ENCODE results near the gene SLC8A1. TPM values are rescaled to one million over a fixed set of nuclear protein-coding genes. Genes with fewer than 3 reads are reported as not detected.

Gene SLC8A1
- total RNA-seq, 4 donors from 2014 or later, result 22.8 to 65.5 (median 42.0) TPM

GRCh38 chr2:40476436-40476835, 24.5 kb upstream of the SLC8A1 start:
- no peaks in the 10 kb centered on the region for H3K4me1 ChIP-seq
- H3K27me3 ChIP-seq, result no peaks in the 10 kb centered on the region
- no peak overlapping the region for H3K27ac ChIP-seq
- in situ Hi-C loops (cut with MboI; ENCODE audit: low pct_ligation_motif_present in 1 of 4, low pct_unique_long_range_greater_than_20kb in 1 of 4, low sequenced_read_pairs in 3 of 4) (no loop called here), intact Hi-C loops (cut with DNase I; ENCODE audit: low total_unique reads) (no loop called here)
- WGBS, 2 donors (ENCODE audit: low coverage in 1 of 2), result 57 to 77% methylated on average over 1 of the region's 1 CpG
- H3K9me3 ChIP-seq, result no peaks in the 10 kb centered on the region
- no peaks in the 10 kb centered on the region for H3K36me3 ChIP-seq
- H3K4me3 ChIP-seq, result no peak overlapping the region
- no peak for DNase-seq
- TF ChIP-seq POLR2AphosphoS5 (IDR thresholded peaks at IDR 0.05) (no peak), EP300 (IDR thresholded peaks at IDR 0.05; ENCODE audit: low read depth) (no peak), POLR2A (IDR thresholded peaks at IDR 0.05) (no peak), CTCF (IDR thresholded peaks at IDR 0.05) (no peak)

GRCh38 chr2:40474306-40474705, 22.4 kb upstream of the SLC8A1 start:
- Histone ChIP-seq H3K9me3 (no peaks in the 10 kb centered on the region), H3K36me3 (no peaks in the 10 kb centered on the region), H3K4me1 (peaks cover 0 to 5% (median 0%) of the 10 kb centered on the region in 4 donors), H3K27ac (no peak overlapping the region), H3K4me3 (no peak overlapping the region), H3K27me3 (no peaks in the 10 kb centered on the region)
- in situ Hi-C loops (cut with MboI; ENCODE audit: low pct_ligation_motif_present in 1 of 4, low pct_unique_long_range_greater_than_20kb in 1 of 4, low sequenced_read_pairs in 3 of 4), result no loop called here
- intact Hi-C loops (cut with DNase I; ENCODE audit: low total_unique reads), result no loop called here
- WGBS, 2 donors (ENCODE audit: low coverage in 1 of 2), result 60 to 71% methylated on average over 1 of the region's 1 CpG
- DNase-seq, result no peak
- no peak for TF ChIP-seq CTCF (IDR thresholded peaks at IDR 0.05)
- no peak for TF ChIP-seq EP300 (IDR thresholded peaks at IDR 0.05; ENCODE audit: low read depth)
- TF ChIP-seq POLR2A (IDR thresholded peaks at IDR 0.05), result no peak
- TF ChIP-seq POLR2AphosphoS5 (IDR thresholded peaks at IDR 0.05), result no peak

GRCh38 chr2:40471866-40472265, 20.0 kb upstream of the SLC8A1 start:
- DNase-seq, result no peak
- Histone ChIP-seq H3K36me3 (no peaks in the 10 kb centered on the region), H3K27me3 (no peaks in the 10 kb centered on the region), H3K4me1 (peaks cover 0 to 5% (median 0%) of the 10 kb centered on the region in 4 donors), H3K27ac (no peak overlapping the region), H3K4me3 (no peak overlapping the region), H3K9me3 (no peaks in the 10 kb centered on the region)
- intact Hi-C loops (cut with DNase I; ENCODE audit: low total_unique reads), result no loop called here
- WGBS, 2 donors (ENCODE audit: low coverage in 1 of 2), result 55 to 56% methylated on average over 3 of the region's 3 CpGs
- in situ Hi-C loops (cut with MboI; ENCODE audit: low pct_ligation_motif_present in 1 of 4, low pct_unique_long_range_greater_than_20kb in 1 of 4, low sequenced_read_pairs in 3 of 4), result no loop called here
- no peak for TF ChIP-seq POLR2A (IDR thresholded peaks at IDR 0.05)

- TF ChIP-seq CTCF (IDR thresholded peaks at IDR 0.05) (no peak), POLR2AphosphoS5 (IDR thresholded peaks at IDR 0.05) (no peak), EP300 (IDR thresholded peaks at IDR 0.05; ENCODE audit: low read depth) (no peak), POLR2A (IDR thresholded peaks at IDR 0.05) (no peak)
- intact Hi-C loops (cut with DNase I; ENCODE audit: low total_unique reads), result no loop called here
- H3K36me3 ChIP-seq, result no peaks in the 10 kb centered on the region
- H3K4me1 ChIP-seq, result peaks cover 0 to 5% (median 0%) of the 10 kb centered on the region in 4 donors
- H3K9me3 ChIP-seq, result no peaks in the 10 kb centered on the region
- H3K4me3 ChIP-seq, result no peak overlapping the region
- in situ Hi-C loops (cut with MboI; ENCODE audit: low pct_ligation_motif_present in 1 of 4, low pct_unique_long_range_greater_than_20kb in 1 of 4, low sequenced_read_pairs in 3 of 4), result no loop called here
- H3K27ac ChIP-seq, result no peak overlapping the region
- DNase-seq, result no peak
- 56 to 61% methylated on average over 5 of the region's 5 CpGs for WGBS, 2 donors (ENCODE audit: low coverage in 1 of 2)
- H3K27me3 ChIP-seq, result no peaks in the 10 kb centered on the region
Measured at GRCh38 chr2:40470822-40471813, 19.2 kb upstream of the SLC8A1 start.
